ENCODE data around the gene PDXK.

GRCh38 chr21:43783098-43783700 lies 64.3 kb downstream of the PDXK start:
- TF ChIP-seq SIN3A (IDR thresholded peaks at IDR 0.05; ENCODE audit: borderline replicate concordance, insufficient read depth, low read length) (no peak), POLR2AphosphoS5 (IDR thresholded peaks at IDR 0.05; ENCODE audit: low read depth, low read length) (no peak)
